HL-60 (cell line): ENCODE measurements around the gene TUB.

Source experiments
- CTCF ChIP-seq: IDR thresholded peaks from one replicate; pipeline ENCODE4 v1.5.1; 2011; ENCODE audit warnings: low read length, control low read depth, inconsistent platforms; ENCODE audit not compliant: insufficient read depth
- GABPA ChIP-seq: IDR thresholded peaks from 2 replicates; pipeline ENCODE4 v1.6.1; 2012; ENCODE audit warnings: low read depth
- POLR2AphosphoS5 ChIP-seq: IDR thresholded peaks from 2 replicates; pipeline ENCODE4 v1.6.1; 2012; ENCODE audit warnings: low read depth

DNA sequence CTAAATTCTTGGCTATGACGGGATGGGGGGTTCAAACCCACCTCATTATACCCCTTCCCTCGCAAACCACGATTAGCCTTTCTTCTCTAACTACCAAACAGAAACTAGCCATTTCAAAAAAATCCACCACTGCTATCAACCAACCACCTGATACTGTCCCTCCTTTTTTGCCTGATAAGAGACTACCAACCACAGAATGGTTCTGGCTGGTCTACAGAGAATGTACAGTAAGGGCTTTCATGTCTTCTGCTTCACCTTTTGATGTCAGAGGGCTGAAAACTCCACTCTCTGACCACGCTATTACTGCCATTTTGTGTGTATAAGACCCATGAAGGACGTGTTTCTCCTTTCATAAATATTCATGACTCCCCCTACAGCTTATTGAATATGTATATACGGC lies 68.7 kb downstream of the TUB start:
- TF ChIP-seq CTCF: no peak
- TF ChIP-seq POLR2AphosphoS5: no peak
- TF ChIP-seq GABPA: no peak
